Measurements from ENCODE around the gene PROC.

The PROC gene

GRCh38 chr2:127389778-127390435 is 28.3 kb upstream of the PROC start:
- TF ChIP-seq FOXK2 (IDR thresholded peaks at IDR 0.05) = no peak
- TF ChIP-seq ZNF384 (IDR thresholded peaks at IDR 0.05) = no peak
- no peak for TF ChIP-seq ARNT (IDR thresholded peaks at IDR 0.05)
- TF ChIP-seq SUZ12 (IDR thresholded peaks at IDR 0.05) = no peak
- TF ChIP-seq L3MBTL2 (conservative IDR thresholded peaks at IDR 0.05) = no peak
- TF ChIP-seq SP1 (IDR thresholded peaks at IDR 0.05) = no peak
- no peak for TF ChIP-seq BHLHE40 (IDR thresholded peaks at IDR 0.05; ENCODE audit: borderline replicate concordance)
- no peak for TF ChIP-seq TARDBP (IDR thresholded peaks at IDR 0.05)
- no peak for TF ChIP-seq NFRKB (IDR thresholded peaks at IDR 0.05)
- no peak for TF ChIP-seq FOXA1 (IDR thresholded peaks at IDR 0.05)
- TF ChIP-seq ELF4 (IDR thresholded peaks at IDR 0.05) = no peak
- no peak for TF ChIP-seq PKNOX1 (IDR thresholded peaks at IDR 0.05)
- no peak for TF ChIP-seq LEF1 (IDR thresholded peaks at IDR 0.05; ENCODE audit: borderline replicate concordance)
- DNase-seq (ENCODE audit: extremely low spot score) = no peak
- ChIA-PET CTCF (no interaction called here), POLR2A (interaction anchor here (2.1 kb wide), 1 partner anchor 9 kb away, joined by 10 read pairs; no protein-coding TSS in a partner anchor)

GRCh38 chr2:127392133-127392827 is 25.9 kb upstream of the PROC start:
- no peak for DNase-seq (ENCODE audit: extremely low spot score)
- no peak for TF ChIP-seq SUZ12 (IDR thresholded peaks at IDR 0.05)
- TF ChIP-seq ARNT (IDR thresholded peaks at IDR 0.05) = no peak
- no peak for TF ChIP-seq PKNOX1 (IDR thresholded peaks at IDR 0.05)
- no peak for TF ChIP-seq L3MBTL2 (conservative IDR thresholded peaks at IDR 0.05)
- no peak for TF ChIP-seq HDGF (IDR thresholded peaks at IDR 0.05; ENCODE audit: borderline replicate concordance)
- no peak for TF ChIP-seq NFRKB (IDR thresholded peaks at IDR 0.05)
- no peak for TF ChIP-seq CTBP1 (IDR thresholded peaks at IDR 0.05; ENCODE audit: borderline replicate concordance)
- TF ChIP-seq TARDBP (IDR thresholded peaks at IDR 0.05) = no peak
- TF ChIP-seq BHLHE40 (IDR thresholded peaks at IDR 0.05; ENCODE audit: borderline replicate concordance) = no peak
- TF ChIP-seq ZNF384 (IDR thresholded peaks at IDR 0.05) = no peak
- no peak for TF ChIP-seq ELF4 (IDR thresholded peaks at IDR 0.05)
- no peak for TF ChIP-seq FOXK2 (IDR thresholded peaks at IDR 0.05)
- TF ChIP-seq FOXA1 (IDR thresholded peaks at IDR 0.05) = no peak
- TF ChIP-seq SP1 (IDR thresholded peaks at IDR 0.05) = no peak
- no peak for TF ChIP-seq FOXM1 (IDR thresholded peaks at IDR 0.05; ENCODE audit: borderline replicate concordance)
- no peak for TF ChIP-seq LEF1 (IDR thresholded peaks at IDR 0.05; ENCODE audit: borderline replicate concordance)
- CTCF ChIA-PET = no interaction called here
- POLR2A ChIA-PET = no interaction called here

- ChIA-PET CTCF (interaction anchor here (0.6 kb wide), 1 partner anchor 421 kb away, joined by 4 read pairs; no protein-coding TSS in a partner anchor), POLR2A (no interaction called here)
- DNase-seq (ENCODE audit: extremely low spot score) = no peak
- peak; percentile 76 for TF ChIP-seq PKNOX1 (IDR thresholded peaks at IDR 0.05)
- no peak for TF ChIP-seq ELF4 (IDR thresholded peaks at IDR 0.05)
These were observed 25.2 kb upstream of the PROC start for GRCh38 chr2:127392828-127393578.

GRCh38 chr2:127394492-127394891 is 23.7 kb upstream of the PROC start:
- no peak for DNase-seq (ENCODE audit: extremely low spot score)
- ChIA-PET POLR2A (interaction anchor here (1.2 kb wide), 1 partner anchor 14 kb away, joined by 3 read pairs; no protein-coding TSS in a partner anchor), CTCF (no interaction called here)
- TF ChIP-seq NFRKB (IDR thresholded peaks at IDR 0.05) = no peak
- no peak for TF ChIP-seq SP1 (IDR thresholded peaks at IDR 0.05)
- TF ChIP-seq SUZ12 (IDR thresholded peaks at IDR 0.05) = no peak

GRCh38 chr2:127397568-127398238 is 20.5 kb upstream of the PROC start:
- no peak for TF ChIP-seq ARNT (IDR thresholded peaks at IDR 0.05)
- no peak for TF ChIP-seq SP1 (IDR thresholded peaks at IDR 0.05)
- no peak for TF ChIP-seq PKNOX1 (IDR thresholded peaks at IDR 0.05)
- TF ChIP-seq CTBP1 (IDR thresholded peaks at IDR 0.05; ENCODE audit: borderline replicate concordance) = no peak
- no peak for TF ChIP-seq NFRKB (IDR thresholded peaks at IDR 0.05)
- CTCF ChIA-PET = no interaction called here
- POLR2A ChIA-PET = no interaction called here

More at GRCh38 chr2:127397568-127398238, 20.5 kb upstream of the PROC start:
- DNase-seq (ENCODE audit: extremely low spot score) = no peak

All from HEK293T (cell line).